ENCODE data around the gene RBM43.

DNA sequence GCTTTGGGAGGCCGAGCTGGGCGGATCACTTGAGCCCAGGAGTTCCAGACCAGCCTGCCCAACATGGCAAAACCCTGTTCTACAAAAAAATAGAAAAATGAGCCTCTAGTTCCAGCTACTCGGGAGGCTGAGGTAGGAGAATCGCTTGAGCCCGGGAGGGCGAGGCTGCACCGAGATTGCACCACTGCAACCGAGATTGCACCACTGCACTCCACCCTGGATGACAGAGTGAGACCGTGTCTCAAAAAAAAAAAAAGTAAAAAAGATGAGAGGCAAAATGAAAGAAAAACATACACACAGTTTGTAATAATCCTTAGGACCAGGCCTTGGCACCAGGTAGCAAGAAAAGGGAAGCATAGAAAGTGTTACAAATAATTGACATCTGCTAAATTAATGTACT is 22.0 kb downstream of the RBM43 start:
- TF ChIP-seq, protein P1, sequence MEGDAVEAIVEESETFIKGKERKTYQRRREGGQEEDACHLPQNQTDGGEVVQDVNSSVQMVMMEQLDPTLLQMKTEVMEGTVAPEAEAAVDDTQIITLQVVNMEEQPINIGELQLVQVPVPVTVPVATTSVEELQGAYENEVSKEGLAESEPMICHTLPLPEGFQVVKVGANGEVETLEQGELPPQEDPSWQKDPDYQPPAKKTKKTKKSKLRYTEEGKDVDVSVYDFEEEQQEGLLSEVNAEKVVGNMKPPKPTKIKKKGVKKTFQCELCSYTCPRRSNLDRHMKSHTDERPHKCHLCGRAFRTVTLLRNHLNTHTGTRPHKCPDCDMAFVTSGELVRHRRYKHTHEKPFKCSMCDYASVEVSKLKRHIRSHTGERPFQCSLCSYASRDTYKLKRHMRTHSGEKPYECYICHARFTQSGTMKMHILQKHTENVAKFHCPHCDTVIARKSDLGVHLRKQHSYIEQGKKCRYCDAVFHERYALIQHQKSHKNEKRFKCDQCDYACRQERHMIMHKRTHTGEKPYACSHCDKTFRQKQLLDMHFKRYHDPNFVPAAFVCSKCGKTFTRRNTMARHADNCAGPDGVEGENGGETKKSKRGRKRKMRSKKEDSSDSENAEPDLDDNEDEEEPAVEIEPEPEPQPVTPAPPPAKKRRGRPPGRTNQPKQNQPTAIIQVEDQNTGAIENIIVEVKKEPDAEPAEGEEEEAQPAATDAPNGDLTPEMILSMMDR (conservative IDR thresholded peaks at IDR 0.05 in 1 of 2, IDR thresholded peaks at IDR 0.05 in 1 of 2; ENCODE audit: low read depth in 1 of 2, low read length in 2 of 2): no peak
- no peak for TF ChIP-seq EZH2 (IDR thresholded peaks at IDR 0.05; ENCODE audit: low read length, missing control alignments)
